GM15510 (cell line): ENCODE data around the gene TMEM62.

Experiments
- POLR2A ChIP-seq: IDR thresholded peaks from 3 replicates; pipeline ENCODE4 v1.6.1; 2011; ENCODE audit warnings: borderline replicate concordance; ENCODE audit not compliant: insufficient read length; ENCODE audit errors: extremely low read depth

The TMEM62 gene

GRCh38 chr15:43230640-43231115 lies 97.3 kb downstream of the TMEM62 start:
- TF ChIP-seq POLR2A = no peak

- TF ChIP-seq POLR2A = no peak
Observed at GRCh38 chr15:43232289-43232874, 99.0 kb downstream of the TMEM62 start.
